HG03097 (cell line): ENCODE results near the gene CA9.

Experiments used
- ATAC-seq: cut with Tn5 transposase; IDR thresholded peaks from one replicate; pipeline ENCODE4 v1.9.1; 2021; ENCODE audit not compliant: unreplicated experiment, low FRiP score

The CA9 gene

DNA sequence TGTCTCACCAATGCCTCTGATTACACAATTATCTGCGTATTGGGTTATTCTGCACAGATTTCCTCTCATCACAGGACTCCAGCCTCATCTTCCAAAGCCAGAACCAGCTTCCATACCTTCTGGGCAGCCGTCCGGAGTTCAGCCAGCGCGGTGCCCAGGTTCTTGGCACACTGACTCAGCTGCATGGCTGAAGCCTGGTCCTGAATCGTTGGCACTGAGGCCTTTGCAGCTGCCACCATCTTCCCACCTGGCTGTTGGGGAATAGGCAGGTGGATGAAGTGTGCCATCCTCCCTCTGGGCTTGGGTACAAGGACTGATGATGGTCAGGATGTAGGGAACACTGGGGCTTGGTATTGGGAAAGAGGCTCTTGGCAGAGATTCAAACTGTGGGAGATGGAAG is 40.4 kb downstream of the CA9 start:
- no peak for ATAC-seq

DNA sequence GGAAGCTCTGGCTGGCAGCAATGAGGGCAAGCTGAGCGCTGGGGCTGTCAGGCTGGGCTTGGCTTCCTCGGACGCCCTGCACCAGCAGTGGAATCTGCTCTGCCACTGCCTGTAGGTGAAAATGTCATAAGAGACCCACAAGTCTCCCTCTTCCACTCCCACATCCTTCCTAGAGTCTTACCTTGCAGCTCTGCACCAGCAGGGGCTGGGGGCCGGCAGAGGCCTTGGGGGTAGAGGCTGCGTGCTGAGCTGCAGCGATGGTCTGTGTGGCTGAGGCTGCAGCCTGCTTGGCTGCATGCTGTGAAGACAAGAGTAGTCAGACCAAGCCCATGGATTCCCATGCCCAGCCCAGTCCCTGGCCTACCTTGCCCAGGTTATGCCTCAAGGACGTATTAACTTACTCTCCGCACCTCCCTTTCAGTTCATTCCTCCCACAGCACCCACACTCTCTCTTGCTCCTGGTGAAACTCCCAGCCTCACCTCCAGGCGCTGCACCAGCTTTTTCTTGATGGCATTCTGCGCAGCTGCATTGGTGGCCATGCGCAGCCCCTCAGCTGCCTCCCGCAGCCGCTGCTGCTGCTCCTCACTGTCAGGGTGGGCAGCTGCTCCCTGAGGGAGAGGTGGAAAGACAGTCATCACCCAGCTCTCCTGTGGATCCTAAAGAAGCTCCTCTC is 41.0 kb downstream of the CA9 start:
- no peak for ATAC-seq

DNA sequence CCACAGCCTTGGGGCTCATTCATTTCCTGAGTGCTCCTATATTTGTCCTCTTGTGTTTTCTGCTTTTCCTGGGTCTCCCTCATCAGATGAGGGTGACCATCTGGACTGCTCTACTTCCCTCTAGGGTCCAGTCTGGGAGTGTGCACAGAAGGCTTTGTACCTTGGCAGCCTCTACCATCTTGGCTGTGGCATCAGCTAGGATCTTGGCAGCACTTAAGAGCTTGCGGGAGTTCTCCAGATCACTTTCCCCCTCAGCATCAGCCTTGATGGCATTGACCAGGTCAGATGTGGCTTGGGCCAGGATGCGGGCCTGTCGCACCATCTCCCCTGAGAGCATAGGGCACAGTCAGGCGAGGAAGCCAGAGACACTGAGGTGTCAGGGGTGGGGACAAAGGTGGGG is 42.5 kb downstream of the CA9 start:
- no peak for ATAC-seq

- ATAC-seq: no peak
These were observed 43.6 kb downstream of the CA9 start for GRCh38 chr9:35717132-35717870.

DNA sequence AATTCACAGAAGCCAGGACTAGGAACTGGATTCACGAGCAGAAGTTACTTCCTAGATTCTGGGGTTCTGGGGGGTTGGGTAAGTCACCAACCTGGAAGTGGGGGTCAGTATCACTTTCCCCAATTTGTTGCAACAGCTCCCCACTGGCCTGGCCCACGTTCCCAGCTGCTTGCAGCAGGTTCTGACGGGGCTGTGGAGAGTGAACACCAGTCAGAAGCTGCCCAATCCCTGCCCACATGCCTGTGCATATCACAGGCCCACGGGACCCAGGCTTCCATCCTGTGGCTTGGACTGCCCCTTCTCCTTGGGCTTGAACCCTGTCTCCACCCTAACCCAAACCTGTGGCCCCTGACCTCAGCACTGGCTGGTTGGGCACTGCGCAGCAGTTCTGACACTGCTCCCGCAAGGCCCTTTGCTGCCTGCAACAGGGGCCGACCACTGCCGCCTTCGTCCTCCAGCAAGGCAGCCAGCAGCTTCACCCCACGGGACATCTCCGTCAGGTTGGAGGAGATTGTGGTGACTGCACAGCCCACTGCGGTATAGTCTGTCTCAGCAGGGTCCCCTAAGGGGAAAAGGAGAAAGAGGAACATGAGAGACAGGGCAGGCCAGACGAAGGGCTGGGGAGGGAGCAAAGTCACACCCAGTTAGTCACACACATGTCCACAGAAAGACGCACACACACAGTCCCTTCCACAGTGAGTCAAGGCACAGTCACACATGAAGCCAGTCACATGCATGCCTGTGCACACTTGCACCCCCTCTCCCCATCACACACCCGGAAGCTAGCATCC is 45.2 kb downstream of the CA9 start:
- no peak for ATAC-seq

- no peak for ATAC-seq
These were observed 45.8 kb downstream of the CA9 start for GRCh38 chr9:35719546-35719945.

GRCh38 chr9:35723426-35723825 is 49.7 kb downstream of the CA9 start:
- no peak for ATAC-seq

DNA sequence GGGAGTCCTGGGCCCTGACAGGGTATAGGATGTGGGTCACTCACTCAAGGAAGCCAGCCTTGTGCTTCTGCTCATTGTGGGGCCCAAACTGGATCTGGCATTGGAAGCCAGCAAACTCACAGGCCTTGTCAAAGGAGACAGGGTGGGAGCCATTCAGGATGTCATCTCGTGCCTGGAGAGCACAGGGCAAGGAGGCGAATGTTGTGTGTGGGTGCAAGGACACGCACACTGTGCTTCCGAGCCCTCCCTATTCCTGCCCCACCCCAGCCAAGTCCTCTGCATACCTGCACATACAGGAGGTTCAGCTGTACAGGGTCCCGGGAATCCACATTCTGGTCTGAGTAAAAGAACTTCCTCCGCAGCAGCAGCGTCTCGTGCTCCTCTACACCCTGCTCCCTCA is 50.2 kb downstream of the CA9 start:
- ATAC-seq: no peak

DNA sequence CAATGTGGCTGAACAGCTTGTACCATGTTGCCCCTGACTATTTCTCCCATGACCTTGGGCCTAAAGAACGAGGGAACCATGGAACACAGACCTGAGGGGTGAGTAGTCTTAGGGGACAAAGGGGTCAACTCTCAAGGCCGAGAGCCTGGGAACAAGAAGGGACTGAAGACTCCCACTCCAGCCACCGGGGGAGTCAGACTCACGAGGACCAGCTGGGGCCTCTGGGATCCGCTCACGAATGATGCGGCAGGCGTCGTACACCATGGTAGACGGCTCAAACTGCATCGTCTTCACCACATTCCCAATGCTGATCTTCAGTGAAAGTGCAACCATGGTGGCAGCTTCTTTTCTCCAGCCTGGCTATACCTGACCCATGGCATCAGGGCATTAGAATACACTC is 51.6 kb downstream of the CA9 start:
- ATAC-seq: no peak

GRCh38 chr9:35726931-35727330 is 53.2 kb downstream of the CA9 start:
- ATAC-seq: no peak

DNA sequence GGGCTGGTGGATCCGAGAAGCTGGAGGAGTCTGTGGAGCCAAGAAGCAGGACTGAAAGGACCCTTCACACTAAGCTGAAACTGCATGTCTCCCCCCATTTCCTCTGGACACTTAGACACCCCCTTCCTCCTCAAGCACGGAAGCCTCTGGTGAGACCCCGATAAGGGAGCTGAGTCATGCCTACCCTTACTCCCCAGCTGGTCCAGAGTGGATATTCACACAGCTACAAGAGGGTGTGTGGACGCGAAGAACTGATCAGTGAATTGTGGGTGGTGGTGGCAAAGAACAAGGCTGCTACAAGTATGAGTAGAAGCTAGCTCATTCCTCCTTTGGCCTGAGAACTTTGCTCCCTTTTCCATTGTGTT is 53.9 kb downstream of the CA9 start:
- ATAC-seq: no peak

GRCh38 chr9:35728041-35728971 is 54.6 kb downstream of the CA9 start:
- ATAC-seq: no peak

DNA sequence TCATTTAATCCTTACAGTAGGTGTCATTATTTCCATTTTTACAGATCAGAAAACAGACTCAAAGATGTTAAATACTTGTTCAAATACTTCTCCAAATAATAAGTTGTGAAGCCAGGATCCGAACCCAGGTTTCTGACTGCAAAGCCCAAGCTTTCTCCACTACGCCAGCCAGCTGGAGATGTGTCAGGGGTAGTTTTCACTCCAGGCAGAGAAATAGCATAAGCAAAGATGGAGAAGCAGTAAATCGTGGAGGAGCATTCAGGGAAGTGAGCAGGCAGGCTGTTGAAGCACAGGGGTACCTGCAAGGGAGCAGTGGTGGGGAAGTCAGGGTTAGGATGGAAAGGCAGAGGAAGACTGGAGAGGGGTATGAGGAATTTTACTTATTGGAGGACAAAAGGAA is 55.4 kb downstream of the CA9 start:
- ATAC-seq: no peak

GRCh38 chr9:35729700-35730485 is 56.2 kb downstream of the CA9 start:
- no peak for ATAC-seq

- ATAC-seq: no peak
These were observed 56.7 kb downstream of the CA9 start for GRCh38 chr9:35730486-35730854.
